Thymus (tissue), 11 donors: ENCODE measurements around the gene TRIOBP. TPM values are rescaled to one million over a fixed set of nuclear protein-coding genes. Genes with fewer than 3 reads are reported as not detected.
"Not testable (repeated sequence)": the region's sequence is repeated elsewhere in the genome, so short reads cannot be mapped to it uniquely, and the experiment has no call there.

ENCODE experiments used
- DNase-seq, 9 donors: peaks; one replicate each; pipeline ENCODE4 v3.0.0-alpha.2; 2013; ENCODE audit warnings: low spot score in 9 of 9, low read depth in 6 of 9, missing footprints in 1 of 9
- H3K27ac ChIP-seq, 2 donors: one replicate each; pipeline ENCODE4 v1.5.1; 2013; ENCODE audit warnings: control low read depth in 1 of 2, low read depth in 1 of 2, low read length in 1 of 2, mild to moderate bottlenecking in 1 of 2, moderate library complexity in 1 of 2
- H3K27me3 ChIP-seq, 2 donors: one replicate each; pipeline ENCODE4 v1.5.1; 2013; ENCODE audit warnings: low read length in 1 of 2; ENCODE audit not compliant: control insufficient read depth in 2 of 2, insufficient read depth in 1 of 2
- H3K36me3 ChIP-seq, 2 donors: one replicate each; pipeline ENCODE4 v1.5.1; 2013; ENCODE audit warnings: low read length in 1 of 2, mild to moderate bottlenecking in 1 of 2, moderate library complexity in 1 of 2; ENCODE audit not compliant: control insufficient read depth in 2 of 2, insufficient read depth in 2 of 2
- H3K4me1 ChIP-seq, 2 donors: one replicate each; pipeline ENCODE4 v1.5.1; 2013; ENCODE audit warnings: low read length in 2 of 2; ENCODE audit not compliant: control insufficient read depth in 2 of 2, insufficient read depth in 2 of 2
- H3K4me3 ChIP-seq, 2 donors: one replicate each; pipeline ENCODE4 v1.5.1; 2013; ENCODE audit warnings: low read length in 2 of 2, control low read depth in 1 of 2, mild to moderate bottlenecking in 1 of 2
- H3K9me3 ChIP-seq, 2 donors: one replicate each; pipeline ENCODE4 v1.5.1; 2013; ENCODE audit warnings: low read length in 1 of 2, mild to moderate bottlenecking in 1 of 2; ENCODE audit not compliant: control insufficient read depth in 2 of 2, insufficient read depth in 1 of 2
- WGBS: extraction: QIAGEN DNeasy Blood & Tissue Kit; methylation state at CpG from one replicate; pipeline ENCODE4 v1.1.7; 2013; 5-methylcytosine and 5-hydroxymethylcytosine counted together
- polyA plus RNA-seq: library from polyadenylated mRNA; stranded (reverse); fragments of 200-250 nt; gene quantifications from one replicate; pipeline ENCODE4 v1.2.3, GENCODE V29; 2013
- total RNA-seq: library from RNA; stranded (reverse); fragments of 120-200 nt; gene quantifications from one replicate; pipeline ENCODE4 v1.2.4, GENCODE V29; 2013
- donor health status: healthy.

Gene TRIOBP
- total and polyA plus RNA-seq, 2 donors = 19.5 to 29.8 TPM

DNA sequence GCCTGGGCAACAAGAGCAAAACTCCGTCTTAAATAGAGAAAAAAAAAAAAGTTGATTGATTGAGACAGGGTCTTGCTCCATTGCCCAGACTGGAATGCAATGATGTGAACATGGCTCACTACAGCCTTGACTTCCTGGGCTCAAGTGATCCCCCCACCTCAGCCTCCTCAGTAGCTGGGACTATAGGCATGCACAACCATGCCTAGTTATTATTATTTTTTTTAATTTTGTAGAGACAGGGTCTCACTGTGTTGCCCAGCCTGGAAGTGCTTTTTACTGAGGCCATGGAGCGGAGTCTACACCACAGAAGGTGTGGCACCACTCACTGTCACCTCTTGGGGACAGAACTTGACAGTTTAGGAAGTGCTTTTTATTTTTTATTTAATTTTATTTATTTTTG is 17.8 kb downstream of the TRIOBP start:
- Histone ChIP-seq H3K4me1 (no peaks in the 10 kb centered on the region), H3K27me3 (no peaks in the 10 kb centered on the region), H3K36me3 (no peaks in the 10 kb centered on the region), H3K27ac (no peak overlapping the region), H3K9me3 (no peaks in the 10 kb centered on the region), H3K4me3 (no peak overlapping the region)
- 98% methylated on average over 2 of the region's 2 CpGs for WGBS
- no peak for DNase-seq

DNA sequence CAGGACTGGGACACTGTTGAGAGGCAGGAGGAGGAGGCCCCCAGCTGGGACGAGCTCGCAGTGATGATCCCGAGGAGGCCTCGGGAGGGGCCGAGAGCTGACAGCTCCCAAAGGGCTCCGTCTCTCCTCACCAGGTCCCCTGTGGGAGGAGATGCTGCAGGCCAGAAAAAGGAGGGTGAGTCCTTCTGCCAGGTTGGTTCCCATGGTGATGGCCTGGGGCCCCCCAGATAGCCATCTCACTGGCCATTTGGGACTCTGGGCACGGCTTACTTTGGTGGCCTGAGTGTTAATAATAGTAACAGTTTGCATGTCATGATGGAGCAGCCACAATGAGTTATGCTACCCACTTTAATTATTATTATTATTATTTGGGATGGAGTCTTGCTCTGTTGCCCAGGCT is 18.9 kb downstream of the TRIOBP start:
- no peak overlapping the region for H3K4me3 ChIP-seq
- no peak for DNase-seq
- H3K36me3 ChIP-seq = no peaks in the 10 kb centered on the region
- no peaks in the 10 kb centered on the region for H3K27me3 ChIP-seq
- WGBS = 97% methylated on average over 7 of the region's 7 CpGs
- H3K9me3 ChIP-seq = no peaks in the 10 kb centered on the region
- H3K27ac ChIP-seq = no peak overlapping the region
- H3K4me1 ChIP-seq = no peaks in the 10 kb centered on the region

DNA sequence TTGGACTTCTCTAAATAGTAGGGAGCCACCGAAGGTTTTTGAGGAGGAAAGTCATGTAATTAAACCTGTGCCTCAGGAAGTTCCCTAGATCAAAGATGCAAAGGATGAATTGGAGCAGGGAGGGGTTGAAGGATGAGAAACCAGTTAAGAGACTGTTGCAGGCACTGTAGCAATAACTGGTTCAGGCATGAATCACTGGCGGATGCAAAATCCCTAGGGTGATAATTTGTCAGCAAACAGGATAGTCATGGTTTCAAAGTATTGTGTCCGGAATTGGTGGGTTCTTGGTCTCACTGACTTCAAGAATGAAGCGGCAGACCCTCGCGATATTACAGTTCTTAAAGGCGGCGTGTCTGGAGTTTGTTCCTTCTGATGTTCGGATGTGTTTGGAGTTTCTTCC is 19.9 kb downstream of the TRIOBP start:
- Histone ChIP-seq H3K9me3 (no peaks in the 10 kb centered on the region), H3K4me3 (no peak overlapping the region), H3K36me3 (no peaks in the 10 kb centered on the region), H3K27ac (no peak overlapping the region), H3K27me3 (no peaks in the 10 kb centered on the region), H3K4me1 (no peaks in the 10 kb centered on the region)
- WGBS = 96% methylated on average over 9 of the region's 9 CpGs
- DNase-seq = no peak

DNA sequence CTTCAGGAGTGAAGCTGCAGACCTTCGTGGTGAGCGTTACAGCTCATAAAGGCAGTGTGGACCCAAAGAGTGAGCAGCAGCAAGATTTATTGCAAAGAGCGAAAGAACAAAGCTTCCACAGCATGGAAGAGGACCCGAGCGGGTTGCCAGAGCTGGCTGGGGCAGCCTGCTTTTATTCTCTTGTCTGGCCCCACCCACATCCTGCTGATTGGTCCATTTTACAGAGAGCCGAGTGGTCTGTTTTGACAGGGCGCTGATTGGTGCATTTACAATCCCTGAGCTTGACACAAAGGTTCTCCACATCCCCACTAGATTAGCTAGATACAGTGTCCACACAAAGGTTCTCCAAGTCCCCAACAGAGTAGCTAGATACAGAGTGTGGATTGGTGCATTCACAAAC is 20.4 kb downstream of the TRIOBP start:
- WGBS = 95% methylated on average over 7 of the region's 7 CpGs
- not testable (repeated sequence) for H3K27ac ChIP-seq, H3K9me3 ChIP-seq, H3K36me3 ChIP-seq, H3K4me3 ChIP-seq, H3K4me1 ChIP-seq, DNase-seq, H3K27me3 ChIP-seq

DNA sequence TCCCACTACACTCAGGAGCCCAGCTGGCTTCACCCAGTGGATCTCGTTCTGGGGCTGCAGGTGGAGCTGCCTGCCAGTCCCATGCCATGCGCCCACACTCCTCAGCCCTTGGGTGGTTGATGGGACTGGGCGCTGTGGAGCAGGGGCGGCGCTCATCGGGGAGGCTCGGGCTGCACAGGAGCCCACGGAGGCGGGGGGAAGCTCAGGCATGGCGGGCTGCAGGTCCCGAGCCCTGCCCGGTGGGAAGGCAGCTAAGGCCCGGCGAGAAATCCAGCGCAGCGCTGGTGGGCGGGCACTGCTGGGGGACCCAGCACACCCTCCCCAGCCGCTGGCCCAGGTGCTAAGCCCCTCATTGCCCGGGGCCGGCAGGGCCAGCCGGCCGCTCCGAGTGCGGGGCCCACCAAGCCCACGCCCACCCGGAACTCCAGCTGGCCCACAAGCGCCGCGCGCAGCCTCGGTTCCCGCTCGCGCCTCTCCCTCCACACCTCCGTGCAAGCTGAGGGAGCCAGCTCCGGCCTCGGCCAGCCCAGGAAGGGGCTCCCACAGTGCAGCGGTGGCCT is 21.0 kb downstream of the TRIOBP start:
- WGBS = 97% methylated on average over 38 of the region's 38 CpGs
- not testable (repeated sequence) for H3K36me3 ChIP-seq, H3K27ac ChIP-seq, H3K27me3 ChIP-seq, DNase-seq, H3K9me3 ChIP-seq, H3K4me3 ChIP-seq, H3K4me1 ChIP-seq

DNA sequence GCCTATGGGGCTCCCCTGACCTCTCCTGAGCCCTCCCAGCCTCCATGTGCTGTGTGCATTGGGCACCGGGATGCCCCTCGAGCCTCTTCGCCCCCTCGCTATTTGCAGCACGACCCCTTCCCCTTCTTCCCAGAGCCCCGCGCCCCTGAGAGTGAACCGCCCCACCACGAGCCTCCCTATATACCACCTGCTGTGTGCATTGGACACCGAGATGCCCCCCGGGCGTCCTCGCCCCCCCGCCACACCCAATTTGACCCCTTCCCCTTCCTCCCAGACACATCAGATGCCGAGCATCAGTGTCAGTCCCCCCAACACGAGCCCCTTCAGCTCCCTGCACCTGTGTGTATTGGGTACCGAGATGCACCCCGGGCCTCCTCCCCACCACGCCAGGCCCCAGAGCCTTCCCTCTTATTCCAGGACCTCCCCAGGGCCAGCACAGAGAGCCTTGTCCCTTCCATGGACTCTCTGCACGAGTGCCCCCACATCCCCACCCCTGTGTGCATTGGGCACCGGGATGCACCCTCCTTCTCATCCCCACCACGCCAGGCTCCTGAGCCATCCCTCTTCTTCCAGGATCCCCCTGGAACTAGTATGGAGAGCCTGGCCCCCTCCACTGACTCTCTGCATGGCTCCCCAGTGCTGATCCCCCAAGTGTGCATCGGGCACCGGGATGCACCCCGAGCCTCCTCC is 28.8 kb downstream of the TRIOBP start:
- H3K27ac ChIP-seq = no peak overlapping the region
- 98% methylated on average over 25 of the region's 25 CpGs for WGBS
- DNase-seq = no peak
- no peaks in the 10 kb centered on the region for H3K9me3 ChIP-seq
- H3K36me3 ChIP-seq = no peaks in the 10 kb centered on the region
- H3K27me3 ChIP-seq = no peaks in the 10 kb centered on the region
- H3K4me1 ChIP-seq = peaks cover 0 to 2% of the 10 kb centered on the region in 2 donors
- H3K4me3 ChIP-seq = no peak overlapping the region

DNA sequence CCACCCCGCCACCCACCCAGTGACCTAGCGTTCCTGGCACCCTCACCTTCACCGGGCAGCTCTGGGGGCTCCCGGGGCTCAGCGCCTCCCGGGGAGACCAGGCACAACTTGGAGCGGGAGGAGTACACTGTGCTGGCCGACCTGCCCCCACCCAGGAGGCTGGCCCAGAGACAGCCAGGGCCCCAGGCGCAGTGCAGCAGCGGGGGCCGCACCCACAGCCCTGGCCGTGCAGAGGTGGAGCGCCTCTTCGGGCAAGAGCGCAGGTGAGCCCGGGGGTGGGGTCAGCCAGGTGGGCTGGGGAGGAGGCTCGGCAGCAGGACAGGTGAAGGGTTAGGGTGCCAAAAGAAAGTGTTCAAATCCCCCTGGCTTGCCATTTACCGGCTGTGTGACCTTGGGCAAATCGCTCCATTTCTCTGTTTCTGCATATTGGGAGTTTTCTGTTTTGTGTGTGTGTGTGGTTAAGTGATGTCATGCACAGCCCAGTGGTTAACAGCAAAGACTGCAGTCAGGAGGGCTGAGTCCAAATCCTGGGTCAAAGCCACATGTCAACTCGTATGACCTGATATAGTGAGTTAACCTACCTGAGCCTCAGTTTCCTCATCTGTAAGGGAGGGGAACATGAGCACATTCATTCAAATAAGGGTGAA is 29.5 kb downstream of the TRIOBP start:
- no peak overlapping the region for H3K27ac ChIP-seq
- WGBS = 97% methylated on average over 20 of the region's 20 CpGs
- peaks cover 0 to 2% of the 10 kb centered on the region in 2 donors for H3K4me1 ChIP-seq
- DNase-seq = no peak
- H3K36me3 ChIP-seq = no peaks in the 10 kb centered on the region
- H3K9me3 ChIP-seq = no peaks in the 10 kb centered on the region
- no peaks in the 10 kb centered on the region for H3K27me3 ChIP-seq
- H3K4me3 ChIP-seq = no peak overlapping the region

DNA sequence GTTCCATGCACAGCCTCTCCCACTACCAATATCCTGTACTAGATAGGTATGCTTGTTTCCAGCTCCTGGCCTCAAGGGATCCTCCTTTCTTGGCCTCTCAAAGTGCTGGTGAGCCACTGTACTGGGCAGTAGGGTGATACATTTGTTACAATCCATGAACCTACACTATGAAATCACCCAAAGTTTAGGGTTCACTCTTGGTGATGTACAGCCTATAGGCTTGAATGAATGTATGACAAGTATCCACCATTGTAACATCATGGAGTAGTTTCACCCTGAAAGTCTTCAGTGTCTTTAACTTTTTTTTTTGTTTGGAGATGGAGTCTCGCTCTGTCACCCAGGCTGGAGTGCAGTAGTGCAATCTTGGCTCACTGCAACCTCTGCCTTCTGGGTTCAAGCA is 31.8 kb downstream of the TRIOBP start:
- peaks cover 0 to 2% of the 10 kb centered on the region in 2 donors for H3K4me1 ChIP-seq
- DNase-seq = no peak
- H3K36me3 ChIP-seq = no peaks in the 10 kb centered on the region
- 98% methylated on average over 1 of the region's 1 CpG for WGBS
- no peak overlapping the region for H3K4me3 ChIP-seq
- H3K27ac ChIP-seq = peak overlapping the region in 1 of 2 donors; percentile 56
- no peaks in the 10 kb centered on the region for H3K27me3 ChIP-seq
- H3K9me3 ChIP-seq = no peaks in the 10 kb centered on the region

DNA sequence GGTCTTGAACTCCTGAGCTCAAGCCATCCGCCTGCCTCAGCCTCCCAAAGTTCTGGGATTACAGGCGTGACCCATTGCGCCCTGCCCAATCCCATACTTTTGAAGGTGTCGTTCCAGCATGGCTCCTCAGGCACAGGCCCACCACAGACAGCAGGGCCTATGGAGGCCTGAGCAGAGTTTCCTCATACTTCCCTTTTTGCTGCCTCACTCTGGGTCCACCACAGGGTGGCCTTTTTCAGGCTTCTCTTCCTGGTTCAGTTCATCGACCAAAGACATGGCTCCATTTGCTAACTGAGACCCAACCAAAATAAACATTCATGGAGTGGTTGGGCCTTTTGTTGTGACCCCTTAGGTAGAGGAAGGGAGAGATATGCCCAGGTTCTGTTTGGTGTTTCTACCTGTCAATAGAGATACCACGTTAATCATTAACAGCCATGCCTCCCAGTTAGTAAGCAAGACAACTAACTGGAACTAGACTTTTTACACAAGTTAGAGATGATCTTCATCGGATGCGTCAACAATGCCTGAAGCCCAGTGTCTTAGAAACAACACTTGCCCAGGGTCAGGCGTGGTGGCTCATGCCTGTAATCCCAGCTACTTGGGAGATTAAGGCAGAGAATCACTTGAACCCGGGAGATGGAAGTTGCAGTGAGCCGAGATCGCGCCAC is 35.1 kb downstream of the TRIOBP start:
- 96% methylated on average over 13 of the region's 13 CpGs for WGBS
- Histone ChIP-seq H3K36me3 (no peaks in the 10 kb centered on the region), H3K4me1 (peaks cover 0 to 2% of the 10 kb centered on the region in 2 donors), H3K9me3 (no peaks in the 10 kb centered on the region), H3K4me3 (no peak overlapping the region), H3K27ac (no peak overlapping the region), H3K27me3 (no peaks in the 10 kb centered on the region)
- no peak for DNase-seq
